Adrenal gland (tissue), 12 donors: Measurements from ENCODE around the gene CORT. TPM values are rescaled to one million over a fixed set of nuclear protein-coding genes. Genes with fewer than 3 reads are reported as not detected.

ENCODE experiments used
- DNase-seq, 7 donors: peaks; one replicate each; pipeline ENCODE4 v3.0.0-alpha.2; 2019 to 2020
- H3K27ac ChIP-seq, 5 donors: fragments of 200-600 bp; sonication (generic) in 4 of 5; 1 replicate in 3 of 5; 2 replicates in 2 of 5; pipeline versions ENCODE4 v1.5.1 to v1.8.0; 2016 to 2020; ENCODE audit warnings: mild to moderate bottlenecking in 1 of 5
- H3K27me3 ChIP-seq: fragments of 200-600 bp; 2 replicates; pipeline ENCODE4 v1.8.0; 2021
- H3K36me3 ChIP-seq, 2 donors: fragments of 200-600 bp; replicated peaks in 1 of 2; 1 replicate in 1 of 2; 2 replicates in 1 of 2; pipeline versions ENCODE4 v1.5.1 to v1.8.0; 2018 to 2022
- H3K4me1 ChIP-seq, 2 donors: fragments of 200-600 bp; replicated peaks in 1 of 2; 1 replicate in 1 of 2; 2 replicates in 1 of 2; pipeline versions ENCODE4 v1.5.1 to v1.8.0; 2018 to 2021
- H3K4me3 ChIP-seq, 4 donors: fragments of 200-600 bp; sonication (generic) in 3 of 4; one replicate each; pipeline ENCODE4 v1.5.1; 2016 to 2018
- H3K9me3 ChIP-seq, 3 donors: fragments of 200-600 bp; sonication (generic) in 1 of 3; replicated peaks in 1 of 3; 1 replicate in 2 of 3; 2 replicates in 1 of 3; pipeline versions ENCODE4 v1.5.1 to v1.8.0; 2016 to 2021
- CTCF ChIP-seq, 6 experiments: fragments of 450-650 bp in 4 of 6; fragments of 200-600 bp in 2 of 6; sonication (generic) in 1 of 6; IDR thresholded peaks; 1 replicate in 5 of 6; 2 replicates in 1 of 6; pipeline versions ENCODE4 v1.5.1 to v1.8.0; 2016 to 2021; ENCODE audit warnings: antibody characterized with exemption in 6 of 6, mild to moderate bottlenecking in 2 of 6, moderate library complexity in 1 of 6
- POLR2A ChIP-seq, 2 donors: fragments of 450-650 bp; IDR thresholded peaks; one replicate each; pipeline ENCODE4 v1.6.1; 2017; ENCODE audit warnings: antibody characterized with exemption in 2 of 2, mild to moderate bottlenecking in 2 of 2, moderate library complexity in 1 of 2
- WGBS, 4 donors: extraction: QIAGEN DNeasy Blood & Tissue Kit in 2 of 4; methylation state at CpG; one replicate each; pipeline versions ENCODE4 v1.1.5 to v1.1.7; 2013 to 2017; 5-methylcytosine and 5-hydroxymethylcytosine counted together
- intact Hi-C, 2 donors: fragments of 100-400 bp; cut with DNase I; formaldehyde crosslinking; loops; one replicate each; pipeline versions ENCODE4 v1.14.1 to v1.15.0; 2022 to 2023
- polyA plus RNA-seq, 3 donors: library from polyadenylated mRNA; stranded (reverse); fragments of 200-250 nt in 2 of 3; fragments of 350-450 nt in 1 of 3; fragmentation: Illumina TruSeq in 1 of 3; extraction: RNeasy Lipid Tissue Mini Kit (QIAGEN cat#74804) in 1 of 3; gene quantifications; one replicate each; pipeline ENCODE4 v1.2.3, GENCODE V29; 2013 to 2014
- total RNA-seq, 9 donors: library from RNA; depleted of rRNA in 4 of 9; stranded (reverse); fragments of >200 nt in 4 of 9; fragments of 120-200 nt in 1 of 9; fragmentation: NEBNext Ultra II Directional in 1 of 9; extraction: Animal tissue kit (Norgen Biotek cat#: 25700) in 1 of 9; gene quantifications; one replicate each; pipeline versions ENCODE4 v1.1.0 to v1.2.4, GENCODE V29; 2013 to 2023
- donor health status: healthy with polysubstance abuse.
- donor health status: Bipolar disorder and iron deficiency.
- donor health status: DM: yes; HTN: yes; CAD: no.
- donor health status: DM: no; HTN: no; CAD: no.
- donor health status: DM: no; HTN: no; CAD: no.
- donor health status: DM: yes; HTN: yes; CAD: no.

The CORT gene
- total and polyA plus RNA-seq, 12 donors = 0.44 to 1.4 (median 0.51) TPM; not detected in 6

- Histone ChIP-seq H3K9me3 (no peaks in the 10 kb centered on the region), H3K27me3 (no peaks in the 10 kb centered on the region), H3K27ac (peak overlapping the region in 2 of 5 donors; percentile 3 to 38), H3K4me1 (peaks cover 1 to 15% of the 10 kb centered on the region in 2 donors), H3K4me3 (no peak overlapping the region), H3K36me3 (no peaks in the 10 kb centered on the region)
- WGBS, 4 donors = 64 to 75% (median 72%) methylated on average over 10 of the region's 10 CpGs
- intact Hi-C loops = loop anchor here in 1 of 2 donors (10.0 kb wide), 1 partner anchor 121 kb away; no protein-coding TSS in a partner anchor
- TF ChIP-seq CTCF (IDR thresholded peaks at IDR 0.05) = no peak
- TF ChIP-seq POLR2A (IDR thresholded peaks at IDR 0.05) = no peak
- no peak for DNase-seq
These were observed 45.6 kb downstream of the CORT start for GRCh38 chr1:10495475-10495817.

GRCh38 chr1:10495952-10496351, 46.1 kb downstream of the CORT start:
- Histone ChIP-seq H3K4me1 (peaks cover 0 to 13% of the 10 kb centered on the region in 2 donors), H3K4me3 (no peak overlapping the region), H3K36me3 (no peaks in the 10 kb centered on the region), H3K9me3 (no peaks in the 10 kb centered on the region), H3K27me3 (no peaks in the 10 kb centered on the region), H3K27ac (no peak overlapping the region)
- intact Hi-C loops = loop anchor here in 1 of 2 donors (10.0 kb wide), 1 partner anchor 121 kb away; no protein-coding TSS in a partner anchor
- no peak for DNase-seq
- 78 to 90% (median 87%) methylated on average over 13 to 14 of the region's 14 CpGs for whole genome bisulfite sequencing, 4 donors
- no peak for TF ChIP-seq CTCF (IDR thresholded peaks at IDR 0.05)
- no peak for TF ChIP-seq POLR2A (IDR thresholded peaks at IDR 0.05)

- Histone ChIP-seq H3K4me1 (peaks cover 0 to 13% of the 10 kb centered on the region in 2 donors), H3K4me3 (no peak overlapping the region), H3K36me3 (no peaks in the 10 kb centered on the region), H3K9me3 (no peaks in the 10 kb centered on the region), H3K27me3 (no peaks in the 10 kb centered on the region), H3K27ac (no peak overlapping the region)
- 86 to 93% (median 92%) methylated on average over 7 of the region's 7 CpGs for WGBS, 4 donors
- intact Hi-C loops = loop anchor here in 1 of 2 donors (10.0 kb wide), 1 partner anchor 122 kb away; no protein-coding TSS in a partner anchor
- TF ChIP-seq CTCF (IDR thresholded peaks at IDR 0.05) (no peak), POLR2A (IDR thresholded peaks at IDR 0.05) (no peak)
- DNase-seq = no peak
These were observed 47.3 kb downstream of the CORT start for GRCh38 chr1:10497109-10497508.

GRCh38 chr1:10498231-10498630, 48.4 kb downstream of the CORT start:
- no peak for DNase-seq
- WGBS, 4 donors = 74 to 85% (median 79%) methylated on average over 8 of the region's 8 CpGs

More at GRCh38 chr1:10498231-10498630, 48.4 kb downstream of the CORT start:
- H3K4me3 ChIP-seq = no peak overlapping the region
- H3K27ac ChIP-seq = no peak overlapping the region
- H3K27me3 ChIP-seq = no peaks in the 10 kb centered on the region
- H3K4me1 ChIP-seq = peaks cover 0 to 13% of the 10 kb centered on the region in 2 donors
- TF ChIP-seq POLR2A (IDR thresholded peaks at IDR 0.05) (no peak), CTCF (IDR thresholded peaks at IDR 0.05) (no peak)
- no peaks in the 10 kb centered on the region for H3K9me3 ChIP-seq
- no peaks in the 10 kb centered on the region for H3K36me3 ChIP-seq
- intact Hi-C loops = loop anchor here in 1 of 2 donors (10.0 kb wide), 1 partner anchor 123 kb away; no protein-coding TSS in a partner anchor

Other genes starting within 250 kb of the CORT start
- gene KIF1B, start 239.5 kb upstream of the CORT start, total RNA-seq = 10 to 100 TPM; 34.1 to 67.2 (median 51.4) TPM
- 10 to 100 TPM; 12.9 to 35.8 (median 16.1) TPM for gene KIF1B, start 239.5 kb upstream of the CORT start, polyA plus RNA-seq
- gene PGD, start 51.0 kb upstream of the CORT start, total RNA-seq = 100 to 1,000 TPM in 3 of 9 donors, 10 to 100 TPM in 6; 68.5 to 162 (median 86.8) TPM
- gene PGD, start 51.0 kb upstream of the CORT start, polyA plus RNA-seq = 100 to 1,000 TPM in 1 of 3 donors, 10 to 100 TPM in 2; 32.2 to 170 (median 41.4) TPM
- 10 to 100 TPM in 8 of 9 donors, 1 to 10 TPM in 1; 10.0 to 32.9 (median 16.3) TPM for gene CENPS, start 19.6 kb upstream of the CORT start, total RNA-seq
- 10 to 100 TPM; 19.6 to 25.4 (median 24.5) TPM for gene CENPS, start 19.6 kb upstream of the CORT start, polyA plus RNA-seq
- gene DFFA, start 22.5 kb downstream of the CORT start, total RNA-seq = 10 to 100 TPM; 22.5 to 42.1 (median 36.1) TPM
- 10 to 100 TPM; 13.0 to 35.2 (median 13.0) TPM for gene DFFA, start 22.5 kb downstream of the CORT start, polyA plus RNA-seq
- 10 to 100 TPM in 7 of 9 donors, 1 to 10 TPM in 2; 9.7 to 23.9 (median 16.8) TPM for gene PEX14, start 24.9 kb downstream of the CORT start, total RNA-seq
- 10 to 100 TPM; 15.7 to 19.5 (median 19.5) TPM for gene PEX14, start 24.9 kb downstream of the CORT start, polyA plus RNA-seq